ENCODE data around the gene RPL37.
"Not testable (repeated sequence)": the region's sequence is repeated elsewhere in the genome, so short reads cannot be mapped to it uniquely, and the experiment has no call there.

- TF ChIP-seq POLR2A (IDR thresholded peaks at IDR 0.05; ENCODE audit: borderline replicate concordance, extremely low read depth, insufficient read depth, insufficient read length); CTCF (IDR thresholded peaks at IDR 0.05 in 2 of 3, conservative IDR thresholded peaks at IDR 0.05 in 1 of 3; ENCODE audit: borderline replicate concordance in 1 of 3, insufficient read depth in 1 of 3, low read depth in 2 of 3, low read length in 2 of 3); POLR2AphosphoS5 (IDR thresholded peaks at IDR 0.05; ENCODE audit: low read depth, low read length); JUND (IDR thresholded peaks at IDR 0.05); MAX (IDR thresholded peaks at IDR 0.05); YY1 (IDR thresholded peaks at IDR 0.05; ENCODE audit: extremely low read depth, insufficient replicate concordance, low read depth, low read length); EZH2 (IDR thresholded peaks at IDR 0.05); FOSL1 (IDR thresholded peaks at IDR 0.05; ENCODE audit: low read depth); REST (IDR thresholded peaks at IDR 0.05; ENCODE audit: low read depth); EZH2phosphoT487 (IDR thresholded peaks at IDR 0.05; ENCODE audit: borderline replicate concordance); SP1 (IDR thresholded peaks at IDR 0.05; ENCODE audit: low read depth); CEBPB (IDR thresholded peaks at IDR 0.05; ENCODE audit: low read depth); TCF7L2 (IDR thresholded peaks at IDR 0.05; ENCODE audit: borderline replicate concordance, extremely low read depth, insufficient read depth, insufficient read length): not testable (repeated sequence)
- TF ChIP-seq, protein P1, sequence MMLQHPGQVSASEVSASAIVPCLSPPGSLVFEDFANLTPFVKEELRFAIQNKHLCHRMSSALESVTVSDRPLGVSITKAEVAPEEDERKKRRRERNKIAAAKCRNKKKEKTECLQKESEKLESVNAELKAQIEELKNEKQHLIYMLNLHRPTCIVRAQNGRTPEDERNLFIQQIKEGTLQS (IDR thresholded peaks at IDR 0.05), result not testable (repeated sequence)
Measured at GRCh38 chr5:40786664-40787063, 48.4 kb downstream of the RPL37 start.
